Body of pancreas (tissue), 4 donors: ENCODE measurements around the gene NEURL1. TPM values are rescaled to one million over a fixed set of nuclear protein-coding genes. Genes with fewer than 3 reads are reported as not detected.

ENCODE experiments used
- ATAC-seq: fragments of 150-250 bp; one replicate; pipeline ENCODE4 v1.9.1; 2016
- DNase-seq, 4 donors: peaks; one replicate each; pipeline ENCODE4 v3.0.0-alpha.2; 2019
- H3K27ac ChIP-seq, 4 donors: fragments of 200-600 bp; sonication (generic); 1 replicate in 3 of 4; 2 replicates in 1 of 4; pipeline versions ENCODE4 v1.5.1 to v1.6.1; 2016 to 2019; ENCODE audit warnings: mild to moderate bottlenecking in 1 of 4, mixed read lengths in 1 of 4, moderate library complexity in 1 of 4
- H3K27me3 ChIP-seq, 2 donors: fragments of 200-600 bp; sonication (generic); one replicate each; pipeline ENCODE4 v1.6.0; 2016; ENCODE audit warnings: mild to moderate bottlenecking in 1 of 2
- H3K36me3 ChIP-seq, 2 donors: fragments of 200-600 bp; sonication (generic); replicated peaks in 1 of 2; 2 replicates each; pipeline ENCODE4 v1.5.1; 2016; ENCODE audit warnings: low read depth in 2 of 2; ENCODE audit not compliant: insufficient read depth in 1 of 2
- H3K4me1 ChIP-seq: fragments of 200-600 bp; sonication (generic); one replicate; pipeline ENCODE4 v1.6.0; 2016
- H3K4me3 ChIP-seq, 2 donors: fragments of 200-600 bp; sonication (generic); 1 replicate in 1 of 2; 2 replicates in 1 of 2; pipeline ENCODE4 v1.5.1; 2016 to 2019
- H3K9me3 ChIP-seq, 3 donors: fragments of 200-600 bp; sonication (generic); 1 replicate in 2 of 3; 2 replicates in 1 of 3; pipeline ENCODE4 v1.5.1; 2016
- CTCF ChIP-seq, 7 experiments: fragments of 450-650 bp in 4 of 7; fragments of 200-600 bp in 3 of 7; sonication (generic) in 3 of 7; IDR thresholded peaks; one replicate each; pipeline ENCODE4 v1.5.1; 2016 to 2019; ENCODE audit warnings: antibody characterized with exemption in 7 of 7
- POLR2A ChIP-seq, 3 donors: fragments of 450-650 bp; IDR thresholded peaks; one replicate each; pipeline ENCODE4 v1.6.1; 2016; ENCODE audit warnings: antibody characterized with exemption in 3 of 3, mild to moderate bottlenecking in 2 of 3
- WGBS, 2 donors: methylation state at CpG; one replicate each; pipeline ENCODE4 v1.1.5; 2017; 5-methylcytosine and 5-hydroxymethylcytosine counted together
- intact Hi-C: fragments of 100-400 bp; cut with DNase I; formaldehyde crosslinking; loops from one replicate; pipeline ENCODE4 v1.15.1; 2023
- total RNA-seq, 2 donors: library from RNA; depleted of rRNA; stranded (reverse); fragments of >200 nt; gene quantifications; one replicate each; pipeline ENCODE4 v1.1.0, GENCODE V29; 2016

Gene NEURL1
- total RNA-seq, 2 donors from 2014 or later, result 25.1 to 25.7 TPM

GRCh38 chr10:103469201-103469600, 24.3 kb upstream of the NEURL1 start:
- Histone ChIP-seq H3K27ac (no peak overlapping the region), H3K4me3 (no peak overlapping the region), H3K27me3 (no peaks in the 10 kb centered on the region), H3K36me3 (no peaks in the 10 kb centered on the region), H3K4me1 (no peaks in the 10 kb centered on the region), H3K9me3 (no peaks in the 10 kb centered on the region)
- DNase-seq (no peak), ATAC-seq (no peak)
- intact Hi-C loops, result no loop called here
- TF ChIP-seq CTCF (IDR thresholded peaks at IDR 0.05) (no peak), POLR2A (IDR thresholded peaks at IDR 0.05) (no peak)
- WGBS, 2 donors, result 63 to 69% methylated on average over 5 of the region's 5 CpGs

- no peaks in the 10 kb centered on the region for H3K36me3 ChIP-seq
- no peak overlapping the region for H3K4me3 ChIP-seq
- 57 to 62% methylated on average over 14 of the region's 14 CpGs for WGBS, 2 donors
- H3K4me1 ChIP-seq, result no peaks in the 10 kb centered on the region
- intact Hi-C loops, result no loop called here
- DNase-seq (peak in 2 of 4 donors; percentile 34 to 61), ATAC-seq (peak; percentile 50)
- peak in 1 of 3 donors; percentile 4 for TF ChIP-seq POLR2A (IDR thresholded peaks at IDR 0.05)
- no peak for TF ChIP-seq CTCF (IDR thresholded peaks at IDR 0.05)
- H3K27me3 ChIP-seq, result no peaks in the 10 kb centered on the region
- H3K9me3 ChIP-seq, result no peaks in the 10 kb centered on the region
- H3K27ac ChIP-seq, result peak overlapping the region in 1 of 4 donors; percentile 35
Observed at GRCh38 chr10:103470761-103471653, 22.5 kb upstream of the NEURL1 start.

- ATAC-seq (no peak), DNase-seq (no peak)
- intact Hi-C loops, result no loop called here
- Histone ChIP-seq H3K4me3 (no peak overlapping the region), H3K4me1 (no peaks in the 10 kb centered on the region), H3K36me3 (no peaks in the 10 kb centered on the region), H3K27ac (peak overlapping the region in 1 of 4 donors; percentile 34), H3K9me3 (no peaks in the 10 kb centered on the region), H3K27me3 (no peaks in the 10 kb centered on the region)
- no peak for TF ChIP-seq POLR2A (IDR thresholded peaks at IDR 0.05)
- WGBS, 2 donors, result 74 to 89% methylated on average over 2 of the region's 2 CpGs
Observed at GRCh38 chr10:103472005-103472404, 21.5 kb upstream of the NEURL1 start.

GRCh38 chr10:103473261-103473671, 20.2 kb upstream of the NEURL1 start:
- DNase-seq, result no peak
- no peaks in the 10 kb centered on the region for H3K36me3 ChIP-seq
- no peaks in the 10 kb centered on the region for H3K9me3 ChIP-seq
- WGBS, 2 donors, result 71 to 79% methylated on average over 23 to 32 of the region's 32 CpGs
- intact Hi-C loops, result no loop called here
- no peak for ATAC-seq
- H3K27ac ChIP-seq, result no peak overlapping the region
- no peaks in the 10 kb centered on the region for H3K27me3 ChIP-seq
- TF ChIP-seq POLR2A (IDR thresholded peaks at IDR 0.05), result no peak
- no peak for TF ChIP-seq CTCF (IDR thresholded peaks at IDR 0.05)
- H3K4me1 ChIP-seq, result no peaks in the 10 kb centered on the region
- no peak overlapping the region for H3K4me3 ChIP-seq

GRCh38 chr10:103474077-103474476, 19.4 kb upstream of the NEURL1 start:
- Histone ChIP-seq H3K4me1 (no peaks in the 10 kb centered on the region), H3K36me3 (no peaks in the 10 kb centered on the region), H3K27me3 (no peaks in the 10 kb centered on the region), H3K27ac (no peak overlapping the region), H3K9me3 (no peaks in the 10 kb centered on the region), H3K4me3 (no peak overlapping the region)
- intact Hi-C loops, result no loop called here
- 70 to 74% methylated on average over 3 of the region's 3 CpGs for WGBS, 2 donors
- ATAC-seq (no peak), DNase-seq (no peak)
- TF ChIP-seq POLR2A (IDR thresholded peaks at IDR 0.05) (no peak), CTCF (IDR thresholded peaks at IDR 0.05) (no peak)
